Measurements from ENCODE around the gene APBB2.

DNA sequence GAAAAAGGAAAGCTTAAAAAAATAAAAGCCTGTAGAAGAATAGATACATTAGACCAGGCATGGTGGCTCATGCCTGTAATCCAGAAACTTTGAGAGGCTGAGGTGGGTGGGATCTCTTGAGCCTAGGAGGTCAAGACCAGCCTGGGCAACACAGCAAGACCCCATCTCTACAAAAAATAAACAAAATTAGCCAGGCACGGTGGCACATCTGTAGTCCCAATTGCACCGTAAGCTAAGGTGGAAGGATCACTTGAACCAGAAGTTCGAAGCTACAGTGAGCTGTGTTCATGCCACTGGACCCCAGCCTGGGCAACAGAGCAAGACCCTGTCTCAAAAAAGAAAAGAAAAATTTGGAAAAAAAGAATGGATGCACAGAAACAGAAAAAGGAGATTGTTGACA lies 149.4 kb downstream of the APBB2 start:
- TF ChIP-seq POLR2A (IDR thresholded peaks at IDR 0.05) (no peak), CTCF (IDR thresholded peaks at IDR 0.05) (no peak)
